ENCODE results near the gene APCDD1L. TPM values are rescaled to one million over a fixed set of nuclear protein-coding genes. Genes with fewer than 3 reads are reported as not detected.
"Not testable (repeated sequence)": the region's sequence is repeated elsewhere in the genome, so short reads cannot be mapped to it uniquely, and the experiment has no call there.

The APCDD1L gene
- polyA plus RNA-seq, 10 donors, result 6.1 to 13.9 (median 8.7) TPM

DNA sequence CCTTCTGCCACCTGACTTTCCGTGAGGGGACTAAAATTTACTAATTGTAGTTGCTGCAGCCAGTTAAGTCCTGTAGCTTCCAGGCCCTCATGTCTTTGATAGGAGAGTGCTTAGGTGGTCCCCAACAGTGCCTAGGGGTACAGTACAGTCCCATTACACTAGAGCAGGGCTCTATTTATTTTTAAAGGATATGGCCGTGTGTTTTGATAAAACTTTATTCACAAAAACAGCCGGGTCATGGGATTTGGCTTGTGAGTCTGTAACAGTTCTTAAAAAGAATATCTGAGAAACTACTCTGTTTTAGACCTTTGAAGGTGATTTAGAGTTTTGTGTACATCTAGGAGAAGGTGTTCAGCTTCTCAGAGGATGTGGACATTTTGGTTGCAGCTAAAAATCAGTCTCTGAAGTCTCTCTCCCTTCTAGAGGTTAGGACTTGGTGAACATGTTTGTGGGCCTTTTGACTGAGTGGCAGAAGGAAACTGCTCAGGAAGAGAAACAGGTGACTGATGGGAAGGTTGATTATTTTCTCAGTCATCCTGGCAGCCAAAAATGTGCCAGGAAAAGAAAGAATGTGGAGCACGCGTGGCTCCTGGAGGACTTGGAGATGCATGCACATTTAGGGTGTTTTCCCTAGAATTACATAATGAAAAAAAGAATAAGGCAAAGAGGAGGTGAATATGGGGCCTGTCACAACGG is 68.8 kb downstream of the APCDD1L start:
- no peak for DNase-seq

DNA sequence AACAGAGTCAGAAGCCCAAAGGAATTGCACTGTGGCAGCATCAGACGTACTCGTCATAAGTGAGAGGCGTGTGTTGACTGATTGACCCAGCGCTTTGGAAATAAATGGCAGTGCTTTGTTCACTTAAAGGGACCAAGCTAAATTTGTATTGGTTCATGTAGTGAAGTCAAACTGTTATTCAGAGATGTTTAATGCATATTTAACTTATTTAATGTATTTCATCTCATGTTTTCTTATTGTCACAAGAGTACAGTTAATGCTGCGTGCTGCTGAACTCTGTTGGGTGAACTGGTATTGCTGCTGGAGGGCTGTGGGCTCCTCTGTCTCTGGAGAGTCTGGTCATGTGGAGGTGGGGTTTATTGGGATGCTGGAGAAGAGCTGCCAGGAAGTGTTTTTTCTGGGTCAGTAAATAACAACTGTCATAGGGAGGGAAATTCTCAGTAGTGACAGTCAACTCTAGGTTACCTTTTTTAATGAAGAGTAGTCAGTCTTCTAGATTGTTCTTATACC is 70.4 kb downstream of the APCDD1L start:
- DNase-seq, result no peak

DNA sequence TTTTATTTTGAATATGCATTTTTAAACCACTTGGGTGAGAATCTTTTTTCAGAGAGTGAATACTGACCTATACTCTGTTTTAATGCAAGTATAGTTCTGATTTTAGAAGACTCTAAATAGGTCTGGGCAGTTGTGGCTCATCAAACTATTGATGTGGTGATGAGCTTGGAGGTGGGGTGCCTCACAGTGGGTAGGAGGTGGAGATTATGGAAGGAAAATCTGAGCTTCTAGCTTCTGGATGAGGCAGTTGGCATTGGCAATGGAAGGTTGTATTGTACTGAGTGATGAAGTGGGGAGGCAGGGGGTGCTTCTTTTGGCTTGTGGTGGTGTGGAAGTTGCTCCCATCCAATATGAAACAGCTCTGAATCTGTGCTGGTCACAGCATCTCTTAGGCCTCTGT is 73.5 kb downstream of the APCDD1L start:
- DNase-seq, result no peak

DNA sequence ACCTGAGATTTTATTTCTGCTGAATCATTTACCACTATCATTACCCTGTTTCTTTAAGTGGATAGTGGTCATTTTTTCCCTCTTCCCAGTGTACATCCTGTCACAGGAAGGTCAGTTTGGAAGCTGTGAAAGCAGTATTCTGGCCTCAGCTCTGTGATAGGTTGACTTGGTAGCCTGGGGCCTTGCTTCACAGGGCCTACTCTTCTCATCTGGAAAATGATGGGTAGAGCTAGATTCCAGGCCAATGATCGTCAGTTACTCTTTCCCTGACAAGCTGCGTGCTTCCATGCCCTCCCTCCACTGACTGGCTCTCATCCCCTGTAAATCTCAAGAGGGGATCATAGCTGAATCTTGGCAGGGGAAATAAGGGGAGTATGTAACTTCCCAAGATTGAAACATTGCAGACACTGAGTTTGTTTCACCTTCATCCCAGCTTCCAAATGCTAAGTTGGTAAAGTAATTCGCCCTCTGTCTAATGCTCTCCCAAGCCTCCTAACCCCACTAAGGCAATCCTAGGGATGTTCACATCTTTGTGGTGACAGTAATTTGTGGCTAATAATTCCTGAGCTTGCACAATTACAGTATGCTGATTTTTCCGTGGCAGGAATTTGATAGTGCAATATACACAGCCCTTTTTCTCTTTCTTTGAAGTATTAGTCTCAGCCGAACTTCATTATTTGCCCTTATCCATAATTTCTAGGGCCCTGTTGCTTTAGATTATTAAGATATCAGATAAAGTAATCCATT is 75.0 kb downstream of the APCDD1L start:
- peak in 2 of 3 donors; percentile 39 to 65 for DNase-seq

DNA sequence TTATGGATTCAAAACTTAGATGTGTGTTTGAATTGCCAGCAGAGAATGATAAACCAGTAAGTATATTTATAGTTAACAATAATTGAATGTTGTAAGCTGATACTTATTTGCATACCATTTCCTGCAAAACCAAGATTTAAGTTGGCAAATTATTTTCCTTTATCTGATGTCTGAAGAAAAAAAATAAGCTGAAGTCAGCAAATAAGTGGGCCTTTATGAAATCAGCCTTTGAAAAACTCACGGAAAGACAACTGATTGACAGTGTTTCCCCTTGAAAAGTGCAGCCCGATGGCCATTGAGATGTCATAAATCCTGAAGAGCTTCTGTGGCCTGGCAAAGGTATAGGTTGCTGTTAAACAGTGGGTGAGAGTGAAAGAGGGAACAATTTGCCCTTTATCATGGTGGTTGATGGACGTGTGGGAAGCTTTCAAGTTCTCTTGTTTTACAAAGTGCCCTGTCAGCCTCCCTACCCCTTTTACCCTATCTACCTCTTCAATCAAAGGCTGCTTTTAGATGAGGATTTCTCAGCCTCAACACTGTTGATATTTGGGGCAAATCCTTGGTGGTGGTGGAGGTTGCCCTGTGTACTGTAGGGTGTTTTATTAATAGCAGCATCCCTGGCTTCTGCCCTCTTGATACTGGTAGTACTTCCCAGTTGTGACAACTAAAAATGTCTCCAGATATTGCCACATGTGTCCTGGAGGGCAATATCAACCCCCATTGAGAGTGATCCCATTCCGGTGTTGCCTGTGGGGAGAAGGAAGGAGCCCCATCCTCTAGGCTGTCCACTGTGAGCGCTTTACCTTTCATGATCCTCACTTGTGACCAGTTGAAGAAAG is 76.0 kb downstream of the APCDD1L start:
- no peak for DNase-seq

DNA sequence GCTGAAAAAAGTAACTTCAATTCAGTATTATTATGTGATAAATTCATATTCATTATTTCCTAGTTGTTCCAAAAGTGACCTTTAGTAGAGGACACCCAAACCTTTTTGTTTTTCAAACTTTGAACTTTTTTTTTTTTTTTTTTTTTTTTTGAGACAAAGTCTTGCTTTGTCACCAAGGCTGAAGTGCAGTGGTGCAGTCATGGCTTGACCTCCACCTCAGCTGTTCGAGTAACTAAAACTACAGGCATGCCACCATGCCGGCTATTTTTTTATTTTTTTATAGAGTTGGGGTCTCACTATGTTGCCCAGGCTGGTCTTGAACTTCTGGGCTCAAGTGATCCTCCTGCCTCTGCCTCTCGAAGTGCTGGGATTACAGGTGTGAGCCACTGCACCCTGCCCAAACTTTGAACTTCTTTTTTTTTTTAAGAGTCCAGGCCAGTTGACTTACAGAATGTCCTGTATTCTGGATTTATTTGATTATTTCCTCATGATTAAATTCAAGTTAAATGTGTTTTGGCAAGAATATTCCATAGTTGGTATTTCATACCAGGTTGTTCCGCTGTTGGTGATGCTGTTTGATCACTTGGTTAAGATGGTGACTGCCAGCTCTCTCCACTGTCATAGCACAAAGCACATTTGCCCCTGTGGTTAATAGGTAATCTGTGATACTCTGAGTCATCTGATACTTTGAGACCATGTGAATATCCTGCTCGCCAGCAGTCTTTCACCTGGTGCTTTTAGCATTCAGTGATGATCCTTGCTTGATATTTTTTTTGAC is 78.1 kb downstream of the APCDD1L start:
- no peak for DNase-seq

DNA sequence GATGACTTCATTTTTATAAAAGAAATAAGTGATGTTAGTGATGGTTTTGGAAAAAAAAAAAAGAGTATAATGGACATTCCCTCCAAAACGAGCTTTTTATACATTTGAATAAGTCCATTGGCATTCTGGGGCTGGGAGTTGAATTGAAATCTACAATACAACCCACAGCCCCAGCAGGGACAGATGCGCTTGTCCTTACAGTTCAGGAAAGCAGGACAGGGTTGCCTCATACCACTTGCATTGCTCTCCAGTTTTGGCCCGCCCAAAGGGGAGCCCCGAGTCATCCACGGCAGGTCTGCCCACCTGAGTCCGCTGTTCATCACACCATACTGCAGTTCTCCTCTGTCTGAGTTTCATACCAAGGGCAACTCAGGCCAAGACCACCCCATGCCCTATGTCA is 80.0 kb downstream of the APCDD1L start:
- DNase-seq, result no peak

DNA sequence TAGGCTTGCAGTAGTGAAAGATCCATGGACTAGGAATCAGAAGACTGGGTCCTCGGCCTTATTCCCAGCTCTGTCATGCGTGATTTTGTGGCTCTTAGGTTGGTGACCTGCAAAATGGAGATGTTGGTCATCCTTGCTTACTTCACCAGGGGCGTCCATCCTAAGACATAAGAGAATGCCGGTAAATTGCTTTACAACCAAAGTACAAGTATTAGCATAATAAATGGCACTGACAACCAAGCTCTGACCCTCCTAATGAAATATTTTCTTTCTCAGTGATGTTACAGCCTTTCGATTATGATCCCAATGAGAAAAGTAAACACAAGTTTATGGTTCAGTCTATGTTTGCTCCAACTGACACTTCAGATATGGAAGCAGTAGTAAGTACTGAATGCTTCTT is 80.9 kb downstream of the APCDD1L start:
- DNase-seq, result no peak

DNA sequence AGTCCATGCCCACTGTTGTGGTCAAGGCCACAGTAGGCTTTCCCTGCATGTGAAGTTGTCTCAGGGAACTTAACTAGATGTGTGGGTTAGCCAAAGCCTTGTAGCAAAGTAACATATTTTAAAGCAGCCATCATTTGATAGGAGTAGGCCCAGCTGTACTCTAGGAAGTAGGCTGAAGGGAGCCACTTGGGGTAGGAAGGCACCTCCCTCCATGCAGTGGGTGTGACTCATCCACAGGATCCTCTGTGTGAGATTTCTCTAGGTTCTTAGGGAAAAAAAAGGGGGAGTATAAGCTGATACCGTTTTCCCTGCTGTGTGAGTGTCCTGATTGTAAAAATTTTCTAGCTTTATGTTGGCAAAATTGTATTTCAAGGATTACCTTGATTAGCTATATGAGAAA is 81.4 kb downstream of the APCDD1L start:
- DNase-seq, result peak in 1 of 3 donors; percentile 19

DNA sequence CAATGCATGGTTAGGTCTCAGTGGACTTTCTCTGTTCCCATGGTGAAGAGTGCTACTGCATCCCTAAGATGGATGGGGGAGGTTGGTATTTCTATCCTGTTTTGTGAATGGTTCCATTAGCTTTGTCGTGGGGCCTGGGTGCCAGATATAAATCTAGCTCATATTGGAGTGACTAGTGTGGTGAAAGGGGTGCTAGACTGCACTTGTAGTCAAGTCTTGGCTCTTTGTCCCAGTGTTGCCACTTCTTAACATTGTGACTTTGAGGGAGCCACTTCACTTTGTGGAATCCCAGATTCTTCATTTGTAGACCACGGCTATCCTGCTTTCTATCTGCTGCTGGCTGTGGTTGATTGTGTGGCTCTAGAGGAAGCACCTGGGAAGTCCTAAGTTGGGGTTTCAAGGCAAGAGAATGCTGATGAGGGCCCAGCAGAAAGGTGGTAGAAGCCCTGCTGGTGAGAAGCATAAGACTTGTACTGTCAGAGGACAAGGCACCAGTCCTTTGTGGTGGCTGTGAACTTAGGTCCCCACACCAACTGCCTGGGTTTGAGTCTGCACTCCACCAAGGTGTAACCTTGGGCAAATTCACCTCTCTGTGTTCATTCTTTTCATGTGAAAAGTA is 82.1 kb downstream of the APCDD1L start:
- DNase-seq, result no peak

DNA sequence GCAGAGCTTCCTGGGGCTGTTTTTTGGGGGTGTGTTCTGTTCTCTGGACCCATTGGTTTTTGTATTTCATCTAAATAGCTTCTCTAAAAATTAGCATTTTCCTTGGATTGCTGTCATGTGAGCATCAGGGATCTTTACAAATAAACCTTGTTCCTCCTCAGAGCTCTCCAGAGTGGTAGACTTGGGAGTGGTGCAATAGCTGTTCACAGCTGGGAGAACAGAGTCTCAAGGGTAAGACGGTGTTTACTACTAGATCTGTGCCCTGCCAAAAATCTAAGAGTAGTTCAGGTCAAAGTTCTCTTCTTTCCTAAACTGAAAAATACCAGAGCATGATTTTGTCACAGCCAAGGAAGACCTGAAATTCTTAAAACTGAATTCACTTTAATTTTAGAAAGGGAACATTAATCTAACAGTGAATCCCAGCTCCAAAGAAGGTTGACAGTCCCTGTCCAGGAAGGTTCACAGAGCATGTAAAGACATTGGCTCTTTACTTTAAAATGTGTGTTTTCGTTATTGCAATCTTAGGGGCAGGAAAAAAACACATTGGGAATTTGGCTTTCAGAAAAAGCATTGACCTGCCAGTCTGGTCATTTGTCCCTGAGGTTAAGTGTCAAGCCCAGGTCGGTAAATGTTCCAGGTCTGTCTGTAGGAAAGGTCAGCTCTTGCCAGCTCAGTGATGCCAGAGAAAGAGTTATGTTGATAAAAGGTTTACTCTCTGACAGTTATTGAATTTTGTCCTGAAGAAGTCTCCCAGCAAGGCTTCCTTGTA is 82.8 kb downstream of the APCDD1L start:
- DNase-seq, result no peak

DNA sequence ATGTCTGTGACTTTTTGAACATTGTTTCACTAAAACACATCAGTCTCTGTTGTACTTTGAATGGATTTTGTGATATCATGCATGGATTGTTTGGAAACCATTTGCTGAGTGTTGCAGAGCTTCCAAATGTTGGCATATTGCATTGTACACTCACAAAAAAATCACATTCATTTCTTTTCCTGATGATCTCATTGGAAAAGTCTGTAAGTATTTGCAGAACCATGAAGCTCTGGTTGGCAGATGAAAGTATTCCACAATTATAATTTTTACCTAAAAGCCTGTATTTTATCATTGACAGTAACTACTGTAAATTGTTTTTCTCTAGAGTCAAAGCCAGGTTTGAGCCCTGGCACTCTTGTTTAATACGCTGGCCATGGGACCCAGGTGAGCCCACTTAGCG is 84.1 kb downstream of the APCDD1L start:
- DNase-seq, result no peak

DNA sequence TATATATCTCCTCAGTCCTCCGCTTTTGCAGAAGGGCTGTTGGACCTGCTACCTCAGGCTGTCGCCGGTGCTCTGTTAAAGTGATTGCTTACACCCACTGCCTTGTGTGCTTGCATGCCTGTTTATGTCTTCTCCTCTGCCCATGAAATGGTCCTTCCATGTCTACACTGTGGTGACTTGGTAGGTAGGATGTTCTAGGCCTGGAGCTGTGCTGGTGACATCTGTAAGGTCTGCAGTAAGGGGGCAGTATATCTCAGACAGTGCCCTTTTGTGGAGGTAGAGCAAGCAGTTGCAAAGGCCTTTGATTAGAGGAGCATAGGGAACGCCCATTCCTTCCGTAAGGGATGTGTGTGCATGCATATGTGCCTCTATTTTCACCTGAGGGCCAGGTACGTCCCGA is 85.9 kb downstream of the APCDD1L start:
- DNase-seq, result no peak

DNA sequence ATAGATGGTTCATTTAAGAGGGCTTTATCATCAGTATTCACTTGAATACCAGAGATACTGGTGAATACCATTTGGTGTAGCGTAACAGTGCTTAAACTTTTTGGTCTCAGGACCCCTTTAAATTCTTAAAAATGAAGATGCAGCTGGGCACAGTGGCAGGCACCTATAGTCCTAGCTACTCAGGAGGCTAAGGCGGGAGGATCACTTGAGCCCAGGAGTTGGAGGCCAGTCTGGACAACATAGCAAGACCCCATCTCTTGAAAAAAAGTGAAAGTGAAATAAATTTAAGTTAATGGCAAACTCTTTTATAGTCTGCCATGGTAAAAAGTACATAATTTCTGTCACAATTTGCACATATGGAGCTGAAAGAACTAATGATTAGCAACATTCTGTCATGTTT is 86.8 kb downstream of the APCDD1L start:
- no peak for DNase-seq

DNA sequence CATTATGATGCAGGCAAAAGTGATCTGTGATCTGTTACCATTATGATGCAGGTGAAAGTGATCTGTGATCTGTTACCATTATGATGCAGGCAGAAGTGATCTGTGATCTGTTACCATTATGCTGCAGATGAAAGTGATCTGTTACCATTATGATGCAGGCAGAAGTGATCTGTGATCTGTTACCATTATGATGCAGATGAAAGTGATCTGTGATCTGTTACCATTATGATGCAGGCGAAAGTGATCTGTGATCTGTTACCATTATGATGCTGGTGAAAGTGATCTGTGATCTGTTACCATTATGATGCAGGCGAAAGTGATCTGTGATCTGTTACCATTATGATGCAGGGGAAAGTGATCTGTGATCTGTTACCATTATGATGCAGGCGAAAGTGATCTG is 87.6 kb downstream of the APCDD1L start:
- DNase-seq, result not testable (repeated sequence)

DNA sequence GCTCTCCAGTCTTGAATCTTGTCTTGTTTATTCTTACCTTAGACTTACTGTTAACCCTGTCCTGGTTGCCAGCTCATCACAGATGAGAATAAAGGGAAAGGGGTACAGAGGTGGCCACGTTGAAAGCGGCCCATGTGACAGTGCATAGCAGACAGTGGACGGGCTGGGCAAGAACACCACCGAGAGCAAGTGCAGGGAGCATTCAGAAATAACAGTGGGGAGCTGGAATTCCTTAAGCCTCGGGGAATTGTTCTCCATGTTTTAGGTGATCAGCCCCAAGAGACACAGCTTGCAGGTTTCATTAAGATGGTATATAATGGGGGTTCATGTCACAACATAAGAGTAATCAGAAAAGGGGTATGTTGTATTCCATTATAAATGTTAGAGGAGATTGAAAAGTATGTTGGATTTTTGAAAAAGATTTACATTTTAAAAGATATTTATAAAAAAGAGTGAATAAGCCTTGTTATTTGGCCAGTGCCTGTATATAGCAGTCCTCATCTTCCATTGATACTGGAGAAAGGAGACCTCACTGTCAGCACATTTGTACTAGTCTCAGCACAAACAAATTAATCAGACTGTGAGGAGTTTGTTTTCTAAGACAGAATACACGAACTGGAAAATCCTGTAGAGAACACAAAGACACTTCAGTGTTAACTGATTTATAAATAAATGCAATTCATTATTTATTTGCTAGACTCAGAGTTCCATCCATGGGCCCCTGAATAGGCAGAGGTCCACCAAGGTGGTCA is 90.8 kb downstream of the APCDD1L start:
- no peak for DNase-seq

DNA sequence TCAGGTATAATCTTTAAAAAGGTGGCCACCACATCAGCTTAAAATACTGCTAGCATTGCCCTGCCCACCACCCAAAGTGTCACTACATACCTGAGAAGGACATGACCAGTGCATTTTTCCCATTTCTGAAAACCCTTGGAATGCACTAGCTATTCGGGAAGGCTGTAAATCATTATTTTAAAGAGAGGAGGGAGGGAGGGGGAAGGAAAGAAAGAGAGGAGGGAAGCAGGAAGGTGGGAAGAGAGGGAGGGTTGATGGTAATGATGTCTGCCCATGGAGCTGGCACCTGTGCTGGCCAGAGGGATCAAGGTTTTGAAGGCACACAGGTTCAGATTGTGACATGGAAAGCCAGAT is 93.7 kb downstream of the APCDD1L start:
- DNase-seq, result no peak

DNA sequence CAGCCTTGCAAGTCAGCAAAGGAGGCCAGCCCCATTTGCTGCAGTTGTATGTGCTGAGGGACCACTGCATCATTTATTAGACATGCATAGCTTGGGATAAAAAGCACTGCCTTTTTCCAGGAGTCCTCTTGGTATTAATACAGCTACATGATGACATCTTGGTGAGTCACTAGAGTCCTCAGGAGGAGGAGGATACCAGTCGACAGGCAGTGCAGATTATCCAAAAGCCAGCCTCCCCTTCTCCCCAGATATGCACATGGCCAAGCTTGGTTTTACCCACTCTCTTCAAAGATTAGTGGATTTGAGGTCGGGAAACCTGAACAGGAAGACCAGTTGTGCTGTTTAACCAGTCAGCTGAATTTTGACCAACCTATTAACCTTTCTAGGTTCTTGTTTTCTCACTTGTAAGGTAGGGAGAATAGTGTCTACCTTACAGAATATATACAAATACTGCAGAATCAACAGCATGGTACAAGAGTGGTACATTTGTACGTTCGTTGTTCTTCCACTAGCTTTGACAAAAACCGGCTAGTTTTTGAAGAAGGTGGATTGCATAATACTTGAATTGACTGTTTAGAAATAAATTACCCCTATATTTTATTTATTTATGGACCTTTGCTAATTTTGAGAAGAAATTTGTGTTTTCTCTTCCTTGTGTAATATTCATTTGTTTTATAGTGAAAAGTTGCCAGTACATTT is 94.3 kb downstream of the APCDD1L start:
- peak in 1 of 3 donors; percentile 29 for DNase-seq
